ENCODE measurements around the gene COX6B2.

The COX6B2 gene

DNA sequence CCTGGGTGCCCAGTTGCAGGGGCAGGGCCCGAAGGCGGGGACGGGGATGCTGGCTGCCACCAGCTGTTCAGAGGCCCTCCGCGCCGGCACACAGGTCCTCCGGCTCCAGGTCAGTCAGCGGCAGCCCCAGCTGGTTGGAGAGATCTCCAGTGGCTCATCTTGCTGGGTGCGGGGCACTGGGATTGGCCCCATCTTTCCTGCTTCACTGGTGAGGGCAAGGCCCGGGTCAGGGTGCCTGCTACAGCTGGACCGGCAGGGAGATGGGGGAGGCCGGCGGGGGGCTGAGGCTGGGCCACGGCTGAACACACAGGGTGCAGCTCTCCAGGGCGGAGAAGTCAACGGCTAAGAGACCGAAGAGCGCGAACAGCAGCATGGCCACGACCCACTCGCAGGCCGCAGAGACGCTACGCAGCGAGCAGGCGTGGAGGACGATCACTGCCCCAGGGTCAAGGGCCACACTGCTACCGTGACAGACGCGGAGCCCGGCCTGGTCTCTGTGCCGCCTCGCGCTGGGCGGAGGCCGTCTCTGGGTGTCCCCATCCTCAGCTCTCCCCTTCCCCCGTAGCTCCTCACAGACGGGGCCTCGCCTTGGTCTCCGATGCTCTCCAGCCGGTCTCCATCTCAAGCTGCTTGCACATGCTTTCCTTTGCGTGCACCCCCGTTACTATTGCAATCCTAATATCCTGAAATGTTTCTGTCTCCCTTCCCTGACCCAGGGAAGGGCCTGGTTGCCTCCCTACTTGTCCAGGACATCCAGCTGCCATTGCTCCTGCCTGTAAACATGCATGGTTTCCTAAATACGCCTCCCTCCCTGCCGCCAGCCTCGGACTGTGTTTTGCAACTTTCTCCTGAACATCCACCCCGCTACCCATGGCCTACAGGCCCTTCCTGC is 41.7 kb downstream of the COX6B2 start:
- DNase-seq (ENCODE audit: low read depth): no peak

DNA sequence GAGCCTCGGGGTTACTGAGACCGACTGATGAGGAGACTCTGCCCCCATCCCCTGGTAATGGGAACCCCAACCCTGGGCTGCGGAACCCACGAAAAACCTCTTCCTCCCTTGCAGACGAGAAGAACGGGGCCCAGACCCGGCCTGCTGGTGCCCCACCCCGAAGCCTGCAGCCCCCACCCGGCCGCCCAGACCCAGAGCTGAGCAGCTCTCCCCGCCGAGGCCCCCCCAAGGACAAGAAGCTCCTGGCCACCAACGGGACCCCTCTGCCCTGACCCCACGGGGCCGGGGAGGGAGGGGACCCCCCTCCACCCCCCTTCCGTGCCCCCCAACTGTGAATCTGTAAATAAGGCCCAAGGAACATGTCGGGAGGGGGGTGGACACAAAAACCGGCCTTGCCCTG is 42.7 kb downstream of the COX6B2 start:
- DNase-seq (ENCODE audit: low read depth): no peak

DNA sequence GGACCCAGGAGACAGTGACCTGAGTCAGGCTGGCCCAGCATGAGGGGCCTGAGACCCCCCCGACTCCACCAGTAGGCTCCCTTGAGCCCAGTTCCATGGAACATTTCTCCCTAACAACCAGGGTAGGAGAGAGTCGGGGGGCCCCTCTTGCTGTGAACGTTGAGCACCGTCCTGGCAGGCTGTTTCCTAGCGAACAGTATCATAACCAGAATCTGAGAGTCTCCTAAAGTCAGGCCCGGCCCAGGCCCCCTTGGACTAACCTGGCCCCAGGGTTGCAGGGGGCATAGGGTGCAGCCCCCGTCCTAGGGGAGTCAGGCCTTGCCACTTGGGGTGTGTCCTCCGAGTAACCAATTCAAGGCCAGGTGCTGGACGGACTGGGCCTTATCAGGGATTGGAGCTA is 43.1 kb downstream of the COX6B2 start:
- no peak for DNase-seq (ENCODE audit: low read depth)

DNA sequence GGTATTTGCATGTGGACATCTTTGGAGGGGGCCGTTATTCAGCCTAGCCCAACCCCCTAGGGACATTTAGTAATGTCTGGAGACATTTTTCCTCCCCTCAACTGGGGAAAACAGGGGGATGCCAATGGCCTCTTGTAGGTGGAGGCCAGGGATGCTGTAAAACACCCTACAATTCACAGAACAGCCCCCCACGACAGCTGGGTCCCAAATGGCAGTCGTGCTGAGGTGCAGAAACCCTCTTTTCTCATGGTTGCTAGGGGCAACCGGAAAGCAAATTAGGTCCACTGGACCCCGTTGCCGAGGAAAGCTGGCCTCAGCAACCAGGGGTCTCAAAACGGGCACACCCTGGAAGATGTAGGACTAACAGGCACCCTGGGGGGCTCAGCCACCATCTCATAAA is 44.0 kb downstream of the COX6B2 start:
- DNase-seq (ENCODE audit: low read depth): no peak

DNA sequence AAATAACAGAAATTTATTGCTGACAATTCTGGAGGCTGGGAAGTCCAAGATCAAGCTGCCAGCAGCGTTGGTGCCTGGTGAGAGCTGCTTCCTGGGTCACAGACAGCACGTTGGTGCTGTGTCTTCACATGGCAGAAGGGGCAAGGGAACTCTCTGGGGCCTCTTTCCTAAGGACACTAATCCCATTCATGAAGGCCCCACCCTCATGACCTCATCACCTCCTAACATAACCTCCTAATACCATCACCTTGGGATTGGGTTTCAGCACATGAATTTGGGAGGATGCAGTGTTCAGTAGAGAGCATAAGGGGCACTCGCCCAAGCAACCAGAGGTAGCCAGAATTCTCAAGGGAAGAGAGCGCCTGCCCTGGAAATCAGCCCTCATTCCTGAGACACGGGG is 45.1 kb downstream of the COX6B2 start:
- DNase-seq (ENCODE audit: low read depth): no peak

DNA sequence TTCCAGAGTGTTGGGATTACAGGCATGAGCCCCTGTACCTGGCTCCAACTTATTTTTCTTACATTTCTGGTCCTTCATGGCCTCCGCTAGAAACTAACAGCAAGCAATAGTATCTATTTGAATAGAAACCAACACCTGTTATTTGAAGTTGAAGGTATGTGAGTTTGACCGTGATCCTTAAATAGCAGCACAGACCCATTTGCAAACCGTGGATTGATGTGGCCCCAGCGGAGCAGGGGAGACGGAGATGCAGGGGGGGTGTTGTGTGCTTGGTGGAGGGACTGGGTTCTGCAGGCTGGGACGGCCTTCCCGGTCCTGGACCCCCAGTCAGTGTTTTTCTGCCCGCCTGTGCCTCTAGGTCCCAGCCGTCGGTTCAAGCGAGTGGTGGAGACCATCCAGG is 46.2 kb downstream of the COX6B2 start:
- DNase-seq (ENCODE audit: low read depth): no peak

DNA sequence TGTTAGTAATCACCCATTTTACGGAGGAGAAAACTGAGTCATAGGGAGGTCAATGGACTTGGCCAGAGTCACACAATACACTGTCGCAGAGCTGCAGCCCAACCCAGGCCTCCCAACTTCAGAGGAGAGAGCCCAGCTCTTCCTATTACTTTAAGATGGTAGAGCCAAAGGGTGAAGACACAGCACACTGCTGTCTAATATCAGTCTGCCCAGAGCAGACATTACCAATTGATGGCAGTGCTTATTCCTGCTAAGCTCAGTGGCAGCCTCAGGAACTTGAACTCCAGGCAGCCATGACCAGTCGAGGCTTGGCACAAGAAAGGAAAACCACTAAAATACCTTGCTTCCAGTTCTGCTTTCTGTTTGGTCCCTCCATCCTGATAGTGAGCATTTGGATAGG is 47.8 kb downstream of the COX6B2 start:
- no peak for DNase-seq (ENCODE audit: low read depth)

DNA sequence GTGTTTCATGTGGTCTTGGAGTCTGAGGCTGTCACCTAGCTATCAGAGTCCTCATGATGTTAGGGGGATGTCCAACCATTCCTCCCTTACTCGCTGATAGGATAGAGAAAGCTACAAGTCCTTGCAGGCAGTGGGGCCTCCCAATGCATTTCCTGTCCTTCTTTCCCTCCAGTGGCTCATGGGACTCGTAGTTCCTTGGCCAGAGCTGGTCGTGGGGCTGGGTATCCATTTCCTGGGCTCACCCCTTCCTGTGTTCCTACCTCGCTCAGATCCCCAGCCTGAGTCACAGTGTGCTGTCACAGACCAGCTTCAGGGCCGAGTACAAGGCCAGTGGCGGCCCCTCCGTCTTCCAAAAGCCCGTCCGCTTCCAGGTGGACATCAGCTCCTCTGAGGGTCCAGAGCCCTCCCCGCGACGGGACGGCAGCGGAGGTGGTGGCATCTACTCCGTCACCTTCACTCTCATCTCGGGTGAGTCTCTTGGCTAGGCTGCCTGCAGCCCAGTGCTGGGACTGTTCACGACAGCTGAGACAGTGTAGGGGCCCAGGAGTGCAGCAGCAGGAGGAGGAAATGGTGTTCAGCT is 48.4 kb downstream of the COX6B2 start:
- no peak for DNase-seq (ENCODE audit: low read depth)

DNA sequence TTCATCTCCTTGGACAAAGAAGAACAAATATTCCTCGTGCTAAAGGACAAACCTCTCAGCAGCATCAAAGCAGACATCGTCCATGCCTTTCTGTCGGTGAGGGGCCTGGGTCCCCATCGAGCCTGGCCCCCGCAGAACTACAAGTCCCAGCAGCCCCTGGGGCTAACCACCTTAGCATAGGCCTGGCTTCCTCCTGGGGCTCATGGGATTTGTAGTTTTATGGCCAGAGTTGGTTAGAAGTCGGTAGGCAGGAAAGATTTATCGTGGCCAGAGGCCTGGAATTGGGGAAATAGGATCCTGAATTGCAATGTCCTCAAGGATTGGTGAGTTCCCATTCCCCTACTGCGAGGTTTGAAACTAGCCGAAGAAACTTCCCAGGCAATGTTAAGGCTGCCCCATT is 49.0 kb downstream of the COX6B2 start:
- DNase-seq (ENCODE audit: low read depth): peak; percentile 27

DNA sequence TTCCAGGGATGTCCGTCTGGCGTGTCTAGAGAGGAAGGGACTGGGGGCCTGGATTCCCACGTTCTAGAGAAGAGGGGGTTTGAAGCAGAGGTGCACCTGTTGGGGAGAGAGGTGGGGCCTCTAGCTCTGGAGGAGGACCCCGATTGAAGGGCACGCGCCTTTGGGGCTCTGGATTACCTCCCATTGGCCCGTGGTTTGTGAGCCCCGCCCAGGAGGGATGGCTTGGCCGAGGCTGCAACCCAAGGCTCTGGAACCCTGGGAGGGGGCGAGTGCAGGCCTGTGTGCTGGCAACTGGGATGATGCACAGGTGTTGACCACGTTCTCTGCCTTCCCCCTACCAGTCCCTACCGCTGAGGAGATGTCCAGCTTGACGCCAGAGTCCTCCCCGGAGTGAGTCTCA is 49.5 kb downstream of the COX6B2 start:
- DNase-seq (ENCODE audit: low read depth): no peak

DNA sequence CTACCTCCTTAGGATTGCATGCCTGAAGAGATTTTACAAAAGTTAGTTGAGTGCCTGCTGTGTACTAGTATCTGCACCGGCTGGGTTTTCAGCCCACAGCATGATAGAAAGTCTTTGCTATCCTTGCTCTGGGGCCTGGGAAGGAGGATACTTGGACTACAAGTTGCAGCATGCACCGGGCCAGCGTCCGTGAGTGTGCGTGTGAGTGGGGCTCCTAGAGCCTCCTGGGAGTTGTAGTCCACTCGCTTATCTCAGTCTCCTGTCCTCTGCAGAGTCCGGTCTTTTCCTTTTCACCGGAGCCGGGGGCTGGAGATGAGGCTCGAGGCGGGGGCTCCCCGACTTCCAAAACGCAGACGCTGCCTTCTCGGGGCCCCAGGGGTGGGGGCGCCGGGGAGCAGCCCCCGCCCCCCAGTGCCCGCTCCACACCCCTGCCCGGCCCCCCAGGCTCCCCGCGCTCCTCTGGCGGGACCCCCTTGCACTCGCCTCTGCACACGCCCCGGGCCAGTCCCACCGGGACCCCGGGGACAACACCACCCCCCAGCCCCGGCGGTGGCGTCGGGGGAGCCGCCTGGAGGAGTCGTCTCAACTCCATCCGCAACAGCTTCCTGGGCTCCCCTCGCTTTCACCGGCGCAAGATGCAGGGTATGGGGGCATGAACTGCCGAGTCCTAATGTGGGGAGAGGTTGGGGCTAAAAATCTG is 50.1 kb downstream of the COX6B2 start:
- DNase-seq (ENCODE audit: low read depth): peak; percentile 53

DNA sequence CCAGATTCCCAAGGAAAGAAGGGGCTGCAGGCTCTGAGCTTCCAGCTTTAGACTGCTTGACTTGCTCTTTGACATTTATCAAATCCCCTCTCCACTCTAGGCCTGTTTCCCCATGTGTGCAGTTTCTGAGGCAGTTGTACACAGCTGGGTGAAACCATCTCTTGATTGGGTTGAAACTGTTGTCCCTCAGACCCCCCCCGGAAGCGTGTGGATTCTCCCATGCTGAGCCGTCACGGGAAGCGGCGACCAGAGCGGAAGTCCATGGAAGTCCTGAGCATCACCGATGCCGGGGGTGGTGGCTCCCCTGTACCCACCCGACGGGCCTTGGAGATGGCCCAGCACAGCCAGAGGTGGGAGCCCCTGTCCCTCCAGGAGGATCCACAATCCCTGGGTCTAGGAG is 51.0 kb downstream of the COX6B2 start:
- DNase-seq (ENCODE audit: low read depth): no peak

DNA sequence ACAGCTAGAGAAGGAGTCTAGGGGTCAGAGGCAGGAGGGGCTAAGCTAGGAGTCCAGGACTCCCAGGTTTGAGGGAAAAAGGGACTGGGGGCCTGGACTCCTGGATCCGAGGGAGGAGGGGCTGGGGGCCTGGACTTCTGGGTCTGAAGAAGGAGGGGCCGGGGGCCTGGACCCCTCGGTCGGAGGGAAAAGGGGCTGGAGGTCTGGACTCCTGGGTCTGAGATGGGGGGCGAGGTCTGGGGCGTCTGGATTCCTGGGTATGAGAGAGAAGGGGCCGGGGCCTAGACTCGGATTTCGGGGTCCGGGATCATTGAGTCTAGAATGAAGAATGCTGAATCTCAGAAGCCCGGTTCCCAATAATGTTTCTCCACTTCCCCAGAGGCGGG is 52.2 kb downstream of the COX6B2 start:
- DNase-seq (ENCODE audit: low read depth): no peak

DNA sequence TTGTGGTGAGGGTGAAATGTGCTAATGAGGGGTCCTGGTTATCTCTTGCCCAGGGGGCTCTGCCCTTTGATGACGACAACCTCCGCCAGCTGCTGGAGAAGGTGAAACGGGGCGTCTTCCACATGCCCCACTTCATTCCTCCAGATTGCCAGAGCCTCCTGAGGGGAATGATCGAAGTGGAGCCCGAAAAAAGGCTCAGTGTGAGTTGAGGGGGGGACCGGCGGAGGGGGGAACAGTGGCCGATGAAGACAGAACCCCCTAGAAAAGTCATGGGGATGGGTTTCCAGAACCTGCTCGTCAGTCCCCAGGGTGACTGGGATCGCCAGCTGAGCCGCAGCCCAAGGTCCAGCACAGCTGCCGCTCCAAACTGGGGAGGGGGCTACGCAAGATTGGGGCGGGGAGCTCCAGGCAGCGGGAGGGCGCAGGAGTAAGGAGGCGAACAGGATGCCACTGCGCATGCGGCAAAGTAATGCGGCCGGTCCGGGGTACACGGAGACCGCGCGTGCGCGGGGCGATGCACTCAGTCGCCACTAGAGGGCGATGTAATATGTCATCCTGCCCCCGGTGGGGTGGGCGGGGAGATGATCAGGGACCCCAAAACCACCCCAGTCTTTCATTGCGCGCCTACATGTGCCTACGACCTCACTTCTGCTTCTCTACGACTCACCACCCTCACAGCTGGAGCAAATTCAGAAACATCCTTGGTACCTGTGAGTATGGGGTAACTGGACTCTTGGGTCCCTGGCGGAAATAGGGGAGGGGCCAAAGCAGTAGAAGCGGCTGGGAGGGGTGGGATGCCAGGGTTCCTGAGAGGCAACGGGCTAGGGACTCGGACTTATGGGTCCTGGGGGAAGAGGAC is 52.8 kb downstream of the COX6B2 start:
- DNase-seq (ENCODE audit: low read depth): peak; percentile 45

DNA sequence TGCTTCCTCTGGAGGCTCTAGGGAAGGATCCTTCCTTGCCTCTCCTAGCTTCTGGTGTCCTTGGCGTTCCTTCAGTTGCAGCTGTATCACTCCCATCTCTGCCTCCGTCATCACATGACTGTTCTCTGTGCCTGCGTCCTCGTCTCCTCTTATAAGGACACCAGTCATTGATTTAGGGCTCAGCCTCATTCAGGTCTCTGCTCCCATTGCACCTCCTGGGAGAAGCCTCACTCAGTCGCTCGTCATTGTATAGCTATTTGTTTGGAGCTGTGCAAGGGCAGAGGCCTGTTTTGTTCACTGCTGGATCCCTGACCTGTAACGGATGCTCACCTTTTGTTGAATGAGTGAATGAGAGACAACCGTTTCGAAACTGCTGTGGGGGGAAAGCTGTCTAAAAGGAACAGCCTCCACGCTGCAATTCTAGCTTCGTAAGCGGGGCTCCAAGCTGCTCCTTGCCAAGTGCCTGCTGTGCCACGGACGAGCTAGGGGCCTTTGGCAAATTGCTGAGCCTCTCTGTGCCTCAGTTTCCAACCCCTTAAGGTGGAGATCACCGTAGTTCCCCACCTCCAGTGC is 53.5 kb downstream of the COX6B2 start:
- no peak for DNase-seq (ENCODE audit: low read depth)

DNA sequence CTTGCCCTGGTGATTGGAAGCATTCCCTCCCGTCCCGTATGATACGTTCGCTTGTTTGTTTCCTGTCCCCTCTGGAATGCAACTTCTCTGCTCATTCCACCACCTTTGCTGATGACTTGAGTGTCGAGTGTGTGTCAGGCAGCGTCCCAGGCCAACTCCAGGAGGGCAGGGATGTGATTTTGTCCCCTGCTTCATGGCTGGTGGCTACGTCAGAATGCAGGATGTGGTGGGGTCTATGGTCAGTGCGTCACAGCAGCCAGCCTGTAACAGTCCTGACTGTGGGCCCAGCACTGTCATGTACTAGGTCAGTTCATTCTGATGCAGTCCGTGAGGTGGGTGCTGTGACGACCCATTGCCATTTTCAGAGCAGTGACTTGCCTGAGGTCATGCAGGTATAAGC is 54.5 kb downstream of the COX6B2 start:
- DNase-seq (ENCODE audit: low read depth): no peak
